HT1080 (cell line): Measurements from ENCODE around the gene IGFBP7. TPM values are rescaled to one million over a fixed set of nuclear protein-coding genes. Genes with fewer than 3 reads are reported as not detected.

Experiments used
- DNase-seq: peaks from one replicate; pipeline ENCODE4 v3.0.0-alpha.2; 2015; ENCODE audit warnings: low read depth
- total RNA-seq: library from RNA; depleted of rRNA; stranded (reverse); fragments of >200 nt; shearing (Covaris generic); gene quantifications from 2 replicates; pipeline ENCODE4 v1.2.3, GENCODE V29; 2014

IGFBP7 gene
- total RNA-seq, 1 experiment from 2014 or later: 65.0 TPM

DNA sequence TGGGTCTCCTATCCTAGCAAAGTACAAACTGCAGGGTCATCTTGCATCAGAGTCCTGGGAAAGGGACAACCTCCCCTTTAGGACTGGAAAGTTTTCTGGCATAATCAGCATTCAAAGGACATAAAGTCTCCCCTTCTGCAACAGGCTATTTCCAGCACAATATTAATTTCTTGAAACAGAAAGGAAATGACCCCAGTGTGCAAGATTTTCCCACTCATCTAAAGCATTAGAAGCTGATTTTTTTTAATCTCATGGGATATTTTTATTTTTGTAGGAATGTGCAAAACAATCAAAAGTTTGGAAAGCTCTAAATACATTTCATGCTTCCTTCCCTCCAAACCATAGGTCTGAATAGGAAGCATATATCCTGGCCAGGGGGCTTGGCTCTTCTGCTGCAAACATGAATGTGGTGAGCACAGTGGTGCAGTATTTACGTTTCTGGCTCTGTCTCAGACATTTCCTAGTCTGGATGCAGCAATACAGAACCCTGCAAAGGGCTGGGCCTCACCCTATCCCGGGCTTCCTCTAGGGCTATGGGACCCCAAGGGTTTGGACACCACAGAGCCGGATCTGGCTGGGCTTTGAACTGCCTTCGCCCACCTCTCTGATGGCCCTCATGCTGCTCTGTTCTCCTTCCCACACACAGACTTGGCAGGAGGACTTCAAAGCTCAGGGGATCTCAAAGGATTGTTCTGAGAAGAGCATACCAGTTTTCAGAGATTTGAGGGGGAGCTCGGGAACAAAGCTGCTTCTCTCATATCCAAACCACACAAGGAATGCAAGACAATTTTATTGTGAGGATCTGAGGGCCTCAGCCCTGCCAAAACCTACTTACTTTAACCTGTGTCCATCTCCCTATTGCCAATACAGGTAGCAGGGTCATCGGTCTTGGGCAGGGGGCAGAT lies 66.6 kb downstream of the IGFBP7 start:
- no peak for DNase-seq

DNA sequence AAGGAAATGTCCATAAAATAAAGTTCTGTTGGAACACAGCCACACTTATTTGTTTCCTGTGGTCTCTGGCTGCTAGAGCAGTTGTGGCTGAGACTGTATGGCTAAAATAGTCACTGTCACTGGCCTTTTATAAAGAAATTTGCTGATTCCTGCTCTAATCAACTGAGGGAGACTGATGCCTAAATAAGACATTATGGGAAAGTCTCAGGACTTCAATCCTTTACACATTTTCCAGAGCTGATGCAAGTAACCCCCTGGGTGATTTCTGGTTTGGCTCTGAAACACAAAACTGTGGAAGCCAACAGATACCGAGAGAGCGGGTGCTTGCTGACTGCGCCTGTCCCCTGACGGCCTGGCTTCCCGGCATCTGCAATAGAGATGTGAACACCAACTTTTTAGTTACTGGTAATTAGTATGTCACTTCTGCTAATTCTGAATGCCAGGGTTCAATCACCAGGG lies 67.4 kb downstream of the IGFBP7 start:
- no peak for DNase-seq

GRCh38 chr4:57041020-57041419 lies 69.2 kb downstream of the IGFBP7 start:
- DNase-seq: no peak

DNA sequence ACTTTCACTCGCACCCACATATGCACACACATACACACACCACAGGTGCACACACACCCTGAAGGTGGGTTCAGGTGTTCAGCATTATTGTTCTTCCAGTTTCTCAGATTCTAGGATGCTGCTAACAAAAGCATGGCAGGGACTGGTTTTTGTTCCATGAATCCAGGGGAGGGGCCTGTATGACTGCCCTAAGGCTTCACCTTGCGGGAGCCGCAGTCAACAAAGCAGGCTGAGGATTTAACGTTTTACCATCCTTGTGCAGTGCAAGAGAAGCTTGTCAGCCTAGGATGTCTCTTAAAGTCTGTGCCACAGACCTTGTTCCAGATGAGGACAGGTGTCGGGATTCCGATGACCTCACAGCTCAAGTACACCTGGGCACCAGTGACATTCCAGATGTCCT lies 69.7 kb downstream of the IGFBP7 start:
- no peak for DNase-seq

DNA sequence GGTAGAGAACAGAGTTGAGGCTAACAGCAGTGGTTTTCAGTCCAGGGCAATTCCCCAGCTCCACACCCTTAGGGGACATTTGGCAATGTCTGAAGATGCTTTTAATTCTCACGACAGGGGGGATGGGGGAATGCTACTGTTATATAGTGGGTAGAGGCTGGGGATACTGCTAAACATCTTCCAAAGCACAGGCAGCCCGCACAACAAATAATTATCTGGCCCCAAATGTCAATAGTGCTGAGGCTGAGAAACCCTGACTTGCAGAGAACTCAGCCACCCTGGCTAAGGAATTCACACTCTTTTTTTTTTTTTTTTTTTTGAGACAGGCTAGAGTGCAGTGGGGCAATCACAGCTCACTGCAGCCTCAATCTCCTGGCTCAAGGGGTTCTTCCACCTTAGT lies 70.8 kb downstream of the IGFBP7 start:
- no peak for DNase-seq

- DNase-seq: peak; percentile 45
These were observed 72.1 kb downstream of the IGFBP7 start for GRCh38 chr4:57037982-57038604.

DNA sequence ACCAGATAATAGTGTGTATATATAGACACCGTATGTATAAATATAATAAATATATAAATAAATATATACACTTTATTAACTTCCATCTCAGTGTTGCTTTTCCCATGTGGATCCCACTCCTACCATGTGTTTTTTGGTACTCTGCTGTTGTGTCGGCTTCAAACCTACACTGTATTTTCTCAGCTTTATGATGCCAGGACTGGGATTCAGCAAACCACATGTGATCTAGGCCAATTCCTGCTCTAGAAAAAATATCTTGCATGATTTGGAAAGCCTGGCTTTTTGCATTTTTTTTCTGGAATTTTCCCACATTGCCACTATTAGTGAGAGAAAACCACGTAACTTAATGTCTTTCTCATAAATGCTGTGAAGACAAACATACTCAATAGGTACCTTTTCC lies 75.7 kb downstream of the IGFBP7 start:
- DNase-seq: no peak

DNA sequence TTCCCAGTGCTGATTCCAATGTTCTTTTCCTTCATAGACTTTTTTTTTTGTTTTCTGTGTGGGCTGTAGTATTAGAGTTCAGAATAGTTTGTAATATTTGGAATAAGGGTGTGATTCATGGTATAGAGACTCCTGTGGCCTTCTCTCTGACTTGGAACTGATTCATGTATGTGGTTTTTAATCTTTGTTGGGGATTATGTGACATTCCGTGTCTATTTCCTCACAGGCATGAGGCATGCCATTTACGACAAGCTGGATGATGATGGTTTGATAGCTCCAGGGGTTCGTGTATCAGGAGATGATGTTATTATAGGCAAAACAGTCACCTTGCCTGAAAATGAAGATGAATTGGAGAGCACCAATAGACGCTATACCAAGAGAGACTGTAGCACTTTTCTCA lies 87.1 kb downstream of the IGFBP7 start:
- DNase-seq: peak; percentile 98

DNA sequence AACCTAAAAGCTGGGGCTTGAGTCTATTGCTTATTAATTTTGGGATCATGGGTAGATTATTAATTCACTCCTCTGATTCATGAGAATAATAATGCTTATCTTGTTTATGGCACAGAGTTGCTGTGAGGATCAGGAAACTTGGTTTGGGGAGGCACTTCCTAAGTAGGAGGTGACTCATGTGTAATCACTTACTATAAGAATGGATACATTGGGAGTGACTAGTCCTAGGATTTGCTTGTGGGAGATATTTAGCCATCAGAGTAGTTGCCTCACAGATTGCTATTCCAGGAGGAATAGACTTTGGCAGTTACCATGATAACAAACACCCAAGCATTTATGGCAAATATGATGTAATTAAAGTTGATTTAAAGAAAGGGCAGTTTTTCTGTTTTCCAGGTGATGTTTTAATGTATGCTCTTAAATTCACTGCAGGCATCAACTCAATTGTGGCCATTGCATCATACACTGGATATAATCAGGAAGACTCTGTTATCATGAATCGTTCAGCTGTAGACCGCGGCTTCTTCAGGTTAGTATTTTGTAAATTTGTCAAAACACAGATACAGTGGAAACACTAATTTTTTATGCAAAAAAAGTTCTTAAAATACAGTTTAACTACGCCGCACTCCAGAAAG lies 89.6 kb downstream of the IGFBP7 start:
- peak; percentile 92 for DNase-seq

DNA sequence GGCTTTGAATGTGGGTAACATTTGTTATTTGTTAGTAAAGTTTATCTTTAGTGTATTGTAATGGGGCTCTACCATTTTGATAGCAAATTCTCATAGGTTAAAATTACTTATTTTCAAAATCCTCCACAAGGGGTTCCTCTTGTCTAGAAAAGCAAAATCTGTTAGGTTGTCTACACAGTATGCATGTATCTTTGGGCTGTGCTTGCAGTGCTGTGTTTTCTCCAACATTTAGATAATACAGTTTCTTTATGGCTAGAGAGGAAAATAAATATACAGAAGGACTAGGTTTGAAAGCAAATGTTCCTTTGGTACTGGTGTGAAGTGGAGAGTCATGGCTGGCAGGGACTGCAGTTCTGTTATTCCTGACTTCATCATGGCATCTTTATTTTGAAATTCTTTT lies 91.2 kb downstream of the IGFBP7 start:
- DNase-seq: no peak

- DNase-seq: no peak
These were observed 96.6 kb downstream of the IGFBP7 start for GRCh38 chr4:57013543-57014120.

DNA sequence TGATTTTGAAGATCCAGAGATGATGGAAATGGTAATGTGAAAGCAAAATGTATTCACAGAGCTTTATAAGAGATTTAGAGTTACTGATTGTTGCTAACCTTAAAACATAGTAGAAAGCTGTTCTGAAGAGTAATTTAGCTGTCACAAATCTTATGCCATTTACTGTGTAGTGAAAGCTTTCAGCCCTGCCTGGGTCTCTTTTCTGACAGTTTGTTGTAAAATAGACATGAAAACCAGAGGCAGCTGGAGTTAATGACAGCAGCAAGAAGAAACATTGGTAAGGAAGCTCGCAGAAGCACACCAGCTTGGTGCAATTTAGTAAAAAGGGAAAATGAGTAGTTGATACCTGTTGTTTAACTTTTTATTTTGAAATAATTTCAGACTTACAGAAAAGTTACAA lies 110.4 kb downstream of the IGFBP7 start:
- DNase-seq: no peak

GRCh38 chr4:56995525-56995924 lies 114.7 kb downstream of the IGFBP7 start:
- DNase-seq: no peak

- DNase-seq: peak; percentile 66
These were observed 119.9 kb downstream of the IGFBP7 start for GRCh38 chr4:56990109-56990905.

DNA sequence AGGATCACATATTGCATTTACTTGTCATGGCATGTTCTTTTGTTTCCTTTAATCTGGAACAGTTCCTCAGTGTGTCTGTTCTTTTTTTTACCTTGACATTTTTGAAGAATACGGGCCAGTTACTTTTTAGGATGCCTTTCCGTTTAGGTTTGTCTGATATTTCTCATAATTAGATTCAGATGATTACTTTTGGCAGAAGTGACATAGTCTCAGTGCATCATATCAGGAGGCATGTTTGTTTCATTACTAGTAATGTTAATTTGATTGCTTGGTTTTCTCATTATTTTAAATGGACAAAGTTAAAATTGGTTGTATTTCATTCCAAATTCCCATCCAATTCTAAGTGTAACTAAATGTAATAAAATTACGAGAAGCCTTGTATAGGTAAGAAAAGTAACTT lies 123.2 kb downstream of the IGFBP7 start:
- DNase-seq: no peak

GRCh38 chr4:56986192-56986591 lies 124.0 kb downstream of the IGFBP7 start:
- no peak for DNase-seq

GRCh38 chr4:56981795-56982201 lies 128.4 kb downstream of the IGFBP7 start:
- DNase-seq: peak; percentile 52
